A549 (cell line): ENCODE measurements around the gene SSBP3. TPM values are rescaled to one million over a fixed set of nuclear protein-coding genes. Genes with fewer than 3 reads are reported as not detected.

Source experiments
- ATAC-seq, 2 experiments: fragments of 200-7000 bp in 1 of 2; fragments of >200 bp in 1 of 2; cut with Nextera tagmentation in 1 of 2; cut with Tn5 transposase in 1 of 2; 3 replicates each; pipeline versions ENCODE4 v1.8.0 to v1.9.1; 2018 to 2020; ENCODE audit warnings: mild to moderate bottlenecking in 1 of 2, moderate library complexity in 1 of 2
- CTCF ChIA-PET: fragments of 300-600 bp; sonication (Branson Sonifier 250); formaldehyde crosslinking; extraction: SDS; loops from one replicate; lab custom pipeline; 2021; ENCODE audit warnings: antibody characterized with exemption, inconsistent platforms; lab: Yijun Ruan, JAX
- POLR2A ChIA-PET: fragments of 350-600 bp; formaldehyde crosslinking; extraction: SDS; loops from one replicate; lab custom pipeline; 2021; ENCODE audit warnings: antibody characterized with exemption, inconsistent platforms; lab: Yijun Ruan, JAX
- DNase-seq, 2 experiments: peaks; one replicate each; pipeline versions ENCODE4 v3.0.0 to v3.0.0-alpha.2; 2011 to 2016; ENCODE audit warnings: low read depth in 1 of 2, low spot score in 1 of 2
- FAIRE-seq: peaks from 2 replicates; lab custom pipeline; 2011; peaks lifted over from hg19 to GRCh38; lab: Jason Lieb, UNC
- H3K27ac ChIP-seq, 2 experiments: fragments of >200 bp; sonication (Bioruptor Twin); formaldehyde crosslinking; 3 replicates each; pipeline ENCODE4 v1.5.1; 2016 to 2017
- H3K4me1 ChIP-seq: fragments of >200 bp; sonication (Bioruptor Twin); formaldehyde crosslinking; 3 replicates; pipeline ENCODE4 v1.6.1; 2016
- H3K4me2 ChIP-seq: fragments of >200 bp; sonication (Bioruptor Twin); formaldehyde crosslinking; 3 replicates; pipeline ENCODE4 v1.6.1; 2016
- H3K4me3 ChIP-seq: fragments of >200 bp; sonication (Bioruptor Twin); formaldehyde crosslinking; 3 replicates; pipeline ENCODE4 v1.5.1; 2016
- H3K9me3 ChIP-seq: fragments of >200 bp; sonication (Bioruptor Twin); formaldehyde crosslinking; 3 replicates; pipeline ENCODE4 v1.6.1; 2016
- CBX2 ChIP-seq: fragments of 200-600 bp; sonication (generic); IDR thresholded peaks from 2 replicates; pipeline ENCODE4 v1.6.1; 2016; ENCODE audit warnings: low read depth, mild to moderate bottlenecking, borderline replicate concordance
- CTCF ChIP-seq: fragments of >200 bp; sonication (Bioruptor Twin); formaldehyde crosslinking; IDR thresholded peaks from 3 replicates; pipeline ENCODE4 v1.5.1; 2016
- HOXB13 ChIP-seq: fragments of 250-450 bp; sonication (Bioruptor Pico); IDR thresholded peaks from 2 replicates; pipeline ENCODE4 v1.5.0; 2020; ENCODE audit warnings: low read depth, mild to moderate bottlenecking, moderate library complexity
- KDM5A ChIP-seq: fragments of 200-600 bp; sonication (generic); IDR thresholded peaks from 2 replicates; pipeline ENCODE4 v1.6.1; 2016; ENCODE audit warnings: antibody characterized with exemption, mild to moderate bottlenecking
- MAX ChIP-seq: IDR thresholded peaks from 2 replicates; pipeline ENCODE4 v1.6.1; 2012
- NPAS2 ChIP-seq: fragments of 250-450 bp; sonication (Bioruptor Pico); IDR thresholded peaks from 2 replicates; pipeline ENCODE4 v1.8.0; 2022; ENCODE audit warnings: mild to moderate bottlenecking, moderate library complexity, borderline replicate concordance
- NR3C1 ChIP-seq: fragments of >200 bp; sonication (Bioruptor Twin); formaldehyde crosslinking; IDR thresholded peaks from 3 replicates; pipeline ENCODE4 v1.6.1; 2017
- REST ChIP-seq: fragments of 200-600 bp; sonication (generic); IDR thresholded peaks from 2 replicates; pipeline ENCODE4 v1.6.1; 2016; ENCODE audit warnings: antibody characterized with exemption, mild to moderate bottlenecking, moderate library complexity
- RNF2 ChIP-seq: fragments of 200-600 bp; sonication (generic); IDR thresholded peaks from 2 replicates; pipeline ENCODE4 v1.6.1; 2016; ENCODE audit warnings: low read depth, mild to moderate bottlenecking, antibody characterized with exemption, moderate library complexity, borderline replicate concordance
- SMC3 ChIP-seq: fragments of >200 bp; sonication (Bioruptor Twin); formaldehyde crosslinking; IDR thresholded peaks from 3 replicates; pipeline ENCODE4 v1.6.1; 2018; ENCODE audit warnings: inconsistent platforms
- TFCP2L1 ChIP-seq: fragments of 250-450 bp; sonication (Bioruptor Pico); IDR thresholded peaks from 2 replicates; pipeline ENCODE4 v1.5.0; 2021; ENCODE audit warnings: mild to moderate bottlenecking
- ZC3H11A ChIP-seq: fragments of 450-650 bp; IDR thresholded peaks from 2 replicates; pipeline ENCODE4 v1.6.1; 2014; ENCODE audit warnings: antibody characterized with exemption, mild to moderate bottlenecking
- ZNF302 ChIP-seq: fragments of 250-450 bp; sonication (Bioruptor Pico); IDR thresholded peaks from 2 replicates; pipeline ENCODE4 v1.9.0; 2021; ENCODE audit warnings: inconsistent platforms, mild to moderate bottlenecking, moderate library complexity
- WGBS: methylation state at CpG from one replicate; pipeline ENCODE4 v1.1.6; 2017; ENCODE audit errors: missing lambda C conversion rate; 5-methylcytosine and 5-hydroxymethylcytosine counted together
- polyA plus RNA-seq, 4 experiments: library from polyadenylated mRNA; depleted of rRNA in 3 of 4; stranded (reverse); fragments of >200 nt; fragmentation: RNase III in 1 of 4; extraction: RNeasy Plus Mini Kit Qiagen cat#74134 plus additional on column Dnase treatment in 1 of 4; gene quantifications; 2 replicates in 3 of 4; 3 replicates in 1 of 4; pipeline ENCODE4 v1.2.3, GENCODE V29; 2011 to 2017

The SSBP3 gene
- polyA plus RNA-seq, 2 of the 4 experiments (the other 2 are of a cell fraction), result 7.2 to 9.1 TPM

DNA sequence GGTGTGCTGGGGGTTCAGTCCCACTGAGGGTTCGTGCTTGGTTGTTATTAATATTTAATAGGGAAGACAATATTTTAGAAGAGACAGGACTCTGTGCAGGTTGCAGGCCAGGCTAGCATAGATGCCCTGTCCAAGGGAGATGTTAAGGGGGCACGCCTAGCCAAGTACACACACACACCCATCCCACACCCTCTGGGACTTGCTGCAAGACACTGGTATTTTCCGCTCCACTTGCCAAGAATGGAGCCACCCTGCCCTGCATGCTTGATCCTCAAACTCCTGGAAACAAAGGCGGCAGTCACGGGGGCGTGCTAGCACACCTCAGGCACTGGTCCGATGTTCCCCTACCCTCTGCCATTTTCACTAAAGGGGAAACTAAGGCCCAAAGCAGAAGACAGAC, 107.2 kb downstream of the SSBP3 start (continued):
- TF ChIP-seq CTCF, result no peak
- TF ChIP-seq NPAS2 (CRISPR knock-in tag), result no peak
- TF ChIP-seq TFCP2L1 (CRISPR knock-in tag), result no peak
- no peak for TF ChIP-seq ZNF302 (CRISPR knock-in tag)
- no peak for TF ChIP-seq SMC3
- TF ChIP-seq, all 56 proteins: peak for 0

- POLR2A ChIA-PET, result interaction anchor here (0.7 kb wide), 1 partner anchor 15 kb away, joined by 3 read pairs; no protein-coding TSS in a partner anchor
- no peak for FAIRE-seq
- Histone ChIP-seq H3K4me1 (no peaks in the 10 kb centered on the region; the same call in 2 of the 3 replicates), H3K4me3 (no peak overlapping the region), H3K4me2 (no peak overlapping the region), H3K9me3 (no peaks in the 10 kb centered on the region), H3K27ac (no peak overlapping the region)
- CTCF ChIA-PET, result interaction anchor here (0.6 to 1.0 kb wide), 2 partner anchors 130 to 338 kb away, joined by 3 read pairs; no protein-coding TSS in a partner anchor
- no peak; a peak in 1 of 6 replicates for ATAC-seq
- TF ChIP-seq NR3C1 (no peak), HOXB13 (CRISPR knock-in tag) (no peak)
- 74% methylated on average over 20 of the region's 20 CpGs for WGBS
- DNase-seq, result peak in 1 of 2 experiments; percentile 10
These were observed 107.7 kb downstream of the SSBP3 start for GRCh38 chr1:54298284-54299033.

DNA sequence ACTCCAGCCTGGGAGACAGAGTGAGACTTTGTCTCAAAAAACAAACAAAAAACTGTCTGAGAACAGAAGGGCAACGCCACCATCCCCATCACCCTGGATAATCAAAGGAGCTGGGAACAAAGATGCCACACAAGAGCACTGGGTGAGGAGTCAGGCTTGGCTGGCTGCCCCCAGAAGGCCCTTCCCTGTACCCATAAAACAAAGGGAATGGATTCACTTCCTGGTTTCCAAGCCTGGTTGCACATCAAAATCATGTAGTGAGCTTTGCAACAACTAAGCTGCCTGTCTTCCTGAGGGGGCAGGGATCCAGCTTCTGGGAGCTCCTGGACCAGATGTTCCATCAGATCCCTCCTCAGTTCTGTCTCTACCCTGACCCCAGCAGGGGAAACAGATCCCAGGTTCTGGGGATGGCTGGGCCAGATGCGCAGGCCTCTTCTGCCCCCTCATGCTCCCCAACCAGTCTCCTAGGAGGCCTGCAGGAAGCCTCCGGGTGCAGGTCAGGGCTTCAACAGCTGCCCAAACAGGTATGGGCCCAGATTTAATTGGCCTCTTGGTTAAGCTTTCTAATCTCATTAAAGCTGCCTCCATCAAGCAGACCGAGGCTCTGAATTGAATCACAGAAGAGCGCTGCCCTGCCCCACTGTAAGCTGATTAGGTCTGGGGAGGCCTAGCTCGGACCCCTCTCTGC, 108.5 kb downstream of the SSBP3 start:
- no peak for ATAC-seq
- FAIRE-seq, result no peak
- no peaks in the 10 kb centered on the region; the same call in 2 of the 3 replicates for H3K4me1 ChIP-seq
- no peak overlapping the region for H3K27ac ChIP-seq
- CTCF ChIA-PET, result interaction anchor here (0.6 to 1.0 kb wide), 2 partner anchors 130 to 338 kb away, joined by 3 read pairs; no protein-coding TSS in a partner anchor
- no peak for TF ChIP-seq REST
- TF ChIP-seq ZC3H11A, result no peak
- no peak for TF ChIP-seq RNF2
- TF ChIP-seq TFCP2L1 (CRISPR knock-in tag), result no peak
- TF ChIP-seq CBX2, result no peak
- no peak for TF ChIP-seq MAX
- no peak for TF ChIP-seq HOXB13 (CRISPR knock-in tag)
- TF ChIP-seq KDM5A, result no peak
- WGBS, result 78% methylated on average over 5 of the region's 6 CpGs
- DNase-seq, result no peak
- no peaks in the 10 kb centered on the region for H3K9me3 ChIP-seq
- H3K4me3 ChIP-seq, result no peak overlapping the region
- no peak overlapping the region for H3K4me2 ChIP-seq
- POLR2A ChIA-PET, result interaction anchor here (0.7 kb wide), 1 partner anchor 16 kb away, joined by 3 read pairs; no protein-coding TSS in a partner anchor
